Measurements from ENCODE around the gene RFX3.

DNA sequence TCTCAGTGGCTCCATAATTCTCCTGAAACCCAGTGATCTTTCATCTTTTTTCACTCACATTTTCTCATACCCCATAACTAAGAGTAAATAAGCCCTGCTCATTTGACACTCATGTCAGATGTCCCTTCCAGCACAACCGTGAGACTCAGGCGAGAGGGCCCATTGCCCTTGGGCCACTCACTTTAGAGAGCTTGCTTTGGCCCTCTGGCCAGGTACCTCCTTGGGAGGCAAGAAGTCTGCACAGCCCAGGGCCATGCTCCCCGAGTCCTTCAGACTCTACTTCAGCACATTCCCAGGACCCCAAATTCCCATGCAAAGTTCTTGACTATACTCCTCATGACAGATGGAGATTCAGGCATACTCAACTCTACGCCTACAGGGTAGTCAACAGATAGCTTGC lies 33.6 kb downstream of the RFX3 start:
- TF ChIP-seq, protein P1, sequence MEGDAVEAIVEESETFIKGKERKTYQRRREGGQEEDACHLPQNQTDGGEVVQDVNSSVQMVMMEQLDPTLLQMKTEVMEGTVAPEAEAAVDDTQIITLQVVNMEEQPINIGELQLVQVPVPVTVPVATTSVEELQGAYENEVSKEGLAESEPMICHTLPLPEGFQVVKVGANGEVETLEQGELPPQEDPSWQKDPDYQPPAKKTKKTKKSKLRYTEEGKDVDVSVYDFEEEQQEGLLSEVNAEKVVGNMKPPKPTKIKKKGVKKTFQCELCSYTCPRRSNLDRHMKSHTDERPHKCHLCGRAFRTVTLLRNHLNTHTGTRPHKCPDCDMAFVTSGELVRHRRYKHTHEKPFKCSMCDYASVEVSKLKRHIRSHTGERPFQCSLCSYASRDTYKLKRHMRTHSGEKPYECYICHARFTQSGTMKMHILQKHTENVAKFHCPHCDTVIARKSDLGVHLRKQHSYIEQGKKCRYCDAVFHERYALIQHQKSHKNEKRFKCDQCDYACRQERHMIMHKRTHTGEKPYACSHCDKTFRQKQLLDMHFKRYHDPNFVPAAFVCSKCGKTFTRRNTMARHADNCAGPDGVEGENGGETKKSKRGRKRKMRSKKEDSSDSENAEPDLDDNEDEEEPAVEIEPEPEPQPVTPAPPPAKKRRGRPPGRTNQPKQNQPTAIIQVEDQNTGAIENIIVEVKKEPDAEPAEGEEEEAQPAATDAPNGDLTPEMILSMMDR (IDR thresholded peaks at IDR 0.05), result no peak
- TF ChIP-seq POLR2A (IDR thresholded peaks at IDR 0.05), result no peak
